22Rv1 (cell line): ENCODE results near the gene STRAP.

Source experiments
- ZFX ChIP-seq: fragments of 450-650 bp; IDR thresholded peaks from 2 replicates; pipeline ENCODE4 v1.6.1; 2017; ENCODE audit warnings: antibody characterized with exemption, borderline replicate concordance
- TF ChIP-seq, protein P1 (sequence below): fragments of 450-650 bp; IDR thresholded peaks from 2 replicates; pipeline ENCODE4 v1.5.1; 2017; ENCODE audit warnings: mild to moderate bottlenecking

DNA sequence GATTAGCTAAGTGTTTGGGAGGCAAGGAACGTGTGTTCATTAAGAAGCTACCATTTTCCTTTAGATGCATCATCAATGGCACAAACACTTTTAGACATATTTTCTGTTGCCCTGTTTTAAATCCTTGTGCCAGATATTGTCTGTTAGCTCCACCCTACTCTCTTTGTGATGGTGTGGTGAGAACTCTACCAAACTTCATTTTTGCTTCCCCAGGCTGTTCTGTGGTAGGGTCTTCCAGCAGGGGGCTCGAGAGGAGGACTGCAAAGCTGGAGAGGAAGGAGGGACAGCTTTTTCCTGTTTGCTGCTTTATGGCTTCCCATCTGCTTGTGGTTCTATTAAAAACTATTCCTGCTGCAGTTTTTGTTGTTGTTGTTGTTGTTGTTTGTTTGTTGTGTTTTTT, 23.8 kb upstream of the STRAP start:
- TF ChIP-seq, protein P1, sequence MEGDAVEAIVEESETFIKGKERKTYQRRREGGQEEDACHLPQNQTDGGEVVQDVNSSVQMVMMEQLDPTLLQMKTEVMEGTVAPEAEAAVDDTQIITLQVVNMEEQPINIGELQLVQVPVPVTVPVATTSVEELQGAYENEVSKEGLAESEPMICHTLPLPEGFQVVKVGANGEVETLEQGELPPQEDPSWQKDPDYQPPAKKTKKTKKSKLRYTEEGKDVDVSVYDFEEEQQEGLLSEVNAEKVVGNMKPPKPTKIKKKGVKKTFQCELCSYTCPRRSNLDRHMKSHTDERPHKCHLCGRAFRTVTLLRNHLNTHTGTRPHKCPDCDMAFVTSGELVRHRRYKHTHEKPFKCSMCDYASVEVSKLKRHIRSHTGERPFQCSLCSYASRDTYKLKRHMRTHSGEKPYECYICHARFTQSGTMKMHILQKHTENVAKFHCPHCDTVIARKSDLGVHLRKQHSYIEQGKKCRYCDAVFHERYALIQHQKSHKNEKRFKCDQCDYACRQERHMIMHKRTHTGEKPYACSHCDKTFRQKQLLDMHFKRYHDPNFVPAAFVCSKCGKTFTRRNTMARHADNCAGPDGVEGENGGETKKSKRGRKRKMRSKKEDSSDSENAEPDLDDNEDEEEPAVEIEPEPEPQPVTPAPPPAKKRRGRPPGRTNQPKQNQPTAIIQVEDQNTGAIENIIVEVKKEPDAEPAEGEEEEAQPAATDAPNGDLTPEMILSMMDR, result no peak
- no peak for TF ChIP-seq ZFX
